Measurements from ENCODE around the gene DGCR6L.
"Not testable (repeated sequence)": the region's sequence is repeated elsewhere in the genome, so short reads cannot be mapped to it uniquely, and the experiment has no call there.

Gene DGCR6L

DNA sequence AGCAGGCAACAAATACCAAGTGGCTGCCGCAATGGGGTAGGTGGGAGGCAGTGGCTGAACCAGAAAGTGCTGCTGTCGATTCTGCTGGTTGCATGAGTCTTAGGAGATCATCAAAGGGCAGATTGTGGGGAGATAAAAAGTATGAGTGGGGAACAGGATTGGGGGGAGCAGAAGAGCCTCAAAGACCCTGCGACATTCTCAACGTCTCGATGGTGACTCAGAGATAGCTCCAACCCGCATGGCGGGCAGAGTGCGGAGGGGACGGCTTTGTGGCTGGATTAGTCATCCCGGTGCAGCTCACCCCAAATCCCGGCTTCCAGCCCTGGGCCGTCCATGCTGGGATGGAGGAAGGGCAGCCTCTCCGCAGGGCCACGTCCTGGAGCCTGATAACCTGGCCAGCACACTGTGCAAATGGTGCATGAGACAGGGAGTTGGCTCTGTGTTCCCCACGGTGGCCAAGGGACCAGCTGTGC is 40.2 kb downstream of the DGCR6L start:
- no peak overlapping the region for H3K4me3 ChIP-seq (replicated peaks; ENCODE audit: low read depth, low read length)
- TF ChIP-seq, protein P1, sequence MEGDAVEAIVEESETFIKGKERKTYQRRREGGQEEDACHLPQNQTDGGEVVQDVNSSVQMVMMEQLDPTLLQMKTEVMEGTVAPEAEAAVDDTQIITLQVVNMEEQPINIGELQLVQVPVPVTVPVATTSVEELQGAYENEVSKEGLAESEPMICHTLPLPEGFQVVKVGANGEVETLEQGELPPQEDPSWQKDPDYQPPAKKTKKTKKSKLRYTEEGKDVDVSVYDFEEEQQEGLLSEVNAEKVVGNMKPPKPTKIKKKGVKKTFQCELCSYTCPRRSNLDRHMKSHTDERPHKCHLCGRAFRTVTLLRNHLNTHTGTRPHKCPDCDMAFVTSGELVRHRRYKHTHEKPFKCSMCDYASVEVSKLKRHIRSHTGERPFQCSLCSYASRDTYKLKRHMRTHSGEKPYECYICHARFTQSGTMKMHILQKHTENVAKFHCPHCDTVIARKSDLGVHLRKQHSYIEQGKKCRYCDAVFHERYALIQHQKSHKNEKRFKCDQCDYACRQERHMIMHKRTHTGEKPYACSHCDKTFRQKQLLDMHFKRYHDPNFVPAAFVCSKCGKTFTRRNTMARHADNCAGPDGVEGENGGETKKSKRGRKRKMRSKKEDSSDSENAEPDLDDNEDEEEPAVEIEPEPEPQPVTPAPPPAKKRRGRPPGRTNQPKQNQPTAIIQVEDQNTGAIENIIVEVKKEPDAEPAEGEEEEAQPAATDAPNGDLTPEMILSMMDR (IDR thresholded peaks at IDR 0.05; ENCODE audit: low read depth, low read length, missing control alignments): no peak
- no peak for DNase-seq (ENCODE audit: extremely low read depth, low read depth)

DNA sequence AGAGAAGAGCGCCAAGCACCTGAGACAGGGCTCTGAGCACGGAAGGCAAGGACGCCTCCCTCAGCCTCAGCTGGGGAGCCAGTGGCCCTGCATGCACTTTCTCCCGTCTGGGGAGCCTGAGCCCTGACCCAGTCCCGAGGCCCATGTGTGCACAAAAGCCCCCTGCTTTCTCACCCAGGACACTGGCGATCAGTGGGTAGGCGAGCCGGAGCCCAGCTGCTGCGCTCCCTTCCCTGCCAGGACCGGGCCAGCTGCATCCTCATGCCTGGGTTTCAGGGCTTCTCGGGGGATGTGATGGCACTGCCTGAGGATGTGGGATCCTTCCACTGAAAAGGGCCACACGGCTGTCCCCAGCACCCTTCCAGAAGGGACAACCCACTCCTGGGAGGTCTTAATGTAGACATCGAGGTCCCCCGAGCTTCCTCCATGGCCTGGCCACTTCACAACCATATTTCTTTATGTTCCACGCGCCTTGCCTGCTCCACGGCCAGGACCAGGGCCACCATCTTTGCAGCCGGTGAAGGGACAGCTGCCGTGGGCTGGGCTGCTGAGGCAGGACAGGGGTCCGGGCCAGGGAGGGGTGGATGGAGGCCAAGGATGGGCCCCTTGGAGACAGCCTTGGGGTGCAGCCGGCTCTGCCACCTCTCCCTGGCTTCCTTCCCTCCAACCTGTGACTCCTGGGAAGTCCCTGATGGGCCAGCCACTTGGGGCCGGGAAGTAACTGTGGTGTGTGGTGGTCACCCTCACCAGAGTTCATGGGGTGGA is 41.0 kb downstream of the DGCR6L start:
- not testable (repeated sequence) for DNase-seq (ENCODE audit: extremely low read depth, low read depth); H3K4me3 ChIP-seq (replicated peaks; ENCODE audit: low read depth, low read length)

DNA sequence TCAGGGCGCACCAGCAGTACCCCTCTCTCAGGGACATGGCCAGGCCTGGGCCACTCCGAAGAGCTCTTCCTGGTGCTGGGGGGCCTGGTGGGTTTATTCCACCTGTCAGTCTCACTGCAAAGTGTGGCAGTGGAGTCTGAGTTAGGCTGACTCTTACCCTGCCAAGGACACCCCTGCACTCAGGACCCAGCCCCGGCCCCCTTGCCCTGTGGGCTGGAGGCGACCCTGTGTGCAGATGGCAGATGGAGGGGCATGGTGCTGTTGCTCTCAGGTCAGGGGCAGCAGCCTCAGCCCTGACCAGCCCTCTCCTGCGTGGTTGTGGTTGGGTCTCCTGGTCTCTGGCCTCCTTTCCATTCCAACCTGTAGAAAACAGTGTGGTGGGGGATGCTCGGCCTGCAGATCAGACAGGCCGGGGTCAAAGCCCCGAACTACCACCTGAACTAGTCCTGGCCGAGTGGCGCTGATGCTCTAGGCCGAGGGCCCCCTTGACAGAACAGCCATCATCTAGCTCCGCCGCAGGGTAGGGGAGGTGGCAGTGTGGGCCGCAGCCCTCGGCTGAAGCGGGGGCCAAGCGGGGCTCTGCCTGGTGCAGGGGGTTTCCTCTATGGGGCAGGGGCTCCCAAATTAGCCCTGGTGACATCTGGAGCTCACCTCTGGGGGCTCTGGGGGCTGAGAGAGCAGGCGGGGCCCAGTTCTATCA is 41.8 kb downstream of the DGCR6L start:
- DNase-seq (ENCODE audit: extremely low read depth, low read depth); H3K4me3 ChIP-seq (replicated peaks; ENCODE audit: low read depth, low read length): not testable (repeated sequence)

GRCh38 chr22:20276468-20276867 is 43.4 kb downstream of the DGCR6L start:
- DNase-seq (ENCODE audit: extremely low read depth, low read depth): no peak
- TF ChIP-seq, protein P1 (IDR thresholded peaks at IDR 0.05; ENCODE audit: low read depth, low read length, missing control alignments): no peak
- no peak overlapping the region for H3K4me3 ChIP-seq (replicated peaks; ENCODE audit: low read depth, low read length)

DNA sequence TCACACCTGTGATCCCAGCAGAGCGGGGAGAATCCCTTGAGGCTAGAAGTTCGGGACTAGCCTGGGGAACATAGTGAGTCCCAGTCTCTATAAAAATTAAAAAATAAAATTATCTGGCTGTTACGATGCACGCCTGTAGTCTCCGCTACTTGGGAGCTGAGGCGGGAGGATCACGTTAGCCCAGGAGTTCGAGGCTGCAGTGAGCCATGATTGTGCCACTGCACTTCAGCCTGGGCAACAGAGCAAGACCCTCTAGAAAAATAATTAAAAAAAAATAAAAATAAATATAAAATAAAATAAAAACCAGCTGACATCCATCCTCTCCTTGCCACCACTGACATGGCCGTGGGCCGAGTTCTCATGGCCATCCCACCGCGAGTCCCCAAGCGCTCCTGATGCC is 44.0 kb downstream of the DGCR6L start:
- no peak for DNase-seq (ENCODE audit: extremely low read depth, low read depth)
- TF ChIP-seq, protein P1 (IDR thresholded peaks at IDR 0.05; ENCODE audit: low read depth, low read length, missing control alignments): no peak
- H3K4me3 ChIP-seq (replicated peaks; ENCODE audit: low read depth, low read length): no peak overlapping the region

- H3K4me3 ChIP-seq (replicated peaks; ENCODE audit: low read depth, low read length); DNase-seq (ENCODE audit: extremely low read depth, low read depth): not testable (repeated sequence)
Observed at GRCh38 chr22:20275325-20275724, 44.5 kb downstream of the DGCR6L start.

DNA sequence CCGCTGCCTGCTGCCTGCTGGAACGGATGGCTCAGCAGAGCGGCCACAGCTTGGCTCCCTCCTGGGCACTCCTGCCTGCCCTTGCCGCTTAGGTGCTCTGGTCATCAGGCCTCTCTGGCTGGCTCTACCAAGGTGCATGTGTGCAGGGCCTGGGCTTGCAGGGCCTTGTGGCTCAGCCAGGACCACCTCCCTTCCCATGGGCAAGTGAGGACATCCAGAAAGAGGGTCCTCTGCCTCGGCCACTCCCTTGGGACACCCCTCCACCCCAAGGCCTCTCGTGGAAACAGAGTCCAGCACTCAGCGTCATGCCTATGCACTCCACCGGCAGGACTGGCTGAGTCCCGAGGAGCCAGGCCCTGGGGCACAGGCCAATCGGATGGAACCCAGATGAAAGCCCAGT is 45.5 kb downstream of the DGCR6L start:
- not testable (repeated sequence) for H3K4me3 ChIP-seq (replicated peaks; ENCODE audit: low read depth, low read length); DNase-seq (ENCODE audit: extremely low read depth, low read depth)

DNA sequence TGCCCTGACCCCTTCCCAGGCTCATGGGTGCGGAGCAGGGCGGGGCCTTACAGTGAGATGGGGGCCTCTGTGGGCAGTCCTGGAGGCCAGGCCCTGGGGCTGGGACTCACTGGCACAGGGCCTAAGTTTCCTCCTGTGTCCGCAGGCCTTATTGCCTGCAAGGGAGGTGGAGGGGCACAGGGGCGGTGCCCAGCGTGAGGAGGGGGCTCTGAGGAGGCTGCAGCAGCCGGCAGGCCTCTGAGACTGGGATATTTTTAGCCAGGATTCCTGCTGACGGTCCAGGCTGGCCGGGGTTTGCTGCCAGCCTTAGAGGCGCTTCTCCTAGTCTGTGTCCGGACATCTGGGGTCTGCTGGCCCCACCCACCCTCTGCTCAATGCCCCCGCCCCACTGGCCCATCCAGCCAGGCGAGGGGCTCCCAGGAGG is 46.1 kb downstream of the DGCR6L start:
- TF ChIP-seq, protein P1 (IDR thresholded peaks at IDR 0.05; ENCODE audit: low read depth, low read length, missing control alignments): no peak
- no peak overlapping the region for H3K4me3 ChIP-seq (replicated peaks; ENCODE audit: low read depth, low read length)
- no peak for DNase-seq (ENCODE audit: extremely low read depth, low read depth)

DNA sequence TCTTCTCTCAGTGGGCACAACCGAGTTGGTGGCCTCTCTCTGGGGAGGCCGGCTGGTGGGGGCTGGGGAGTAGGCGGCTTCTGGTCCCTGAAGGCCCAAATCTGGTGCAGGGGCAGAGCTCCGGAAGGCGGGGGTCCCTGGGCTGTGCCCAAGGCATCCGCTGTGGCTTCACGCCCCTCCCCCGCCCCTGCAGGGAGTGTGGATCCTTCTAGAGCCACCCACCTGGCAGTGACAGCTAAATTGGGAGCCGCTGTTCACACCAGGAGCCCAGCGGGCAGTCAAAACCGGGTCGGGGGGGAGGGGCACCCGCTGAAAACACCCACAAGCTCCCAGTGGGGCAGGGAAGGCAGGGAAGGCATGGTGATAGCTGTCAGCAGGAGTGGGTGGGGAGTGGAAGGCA is 47.2 kb downstream of the DGCR6L start:
- H3K4me3 ChIP-seq (replicated peaks; ENCODE audit: low read depth, low read length): no peak overlapping the region
- no peak for DNase-seq (ENCODE audit: extremely low read depth, low read depth)
- TF ChIP-seq, protein P1 (IDR thresholded peaks at IDR 0.05; ENCODE audit: low read depth, low read length, missing control alignments): no peak
